HG03025 (cell line): ENCODE measurements around the gene SLC19A1.

Experiments
- ATAC-seq: cut with Tn5 transposase; IDR thresholded peaks from one replicate; pipeline ENCODE4 v1.9.1; 2021; ENCODE audit warnings: mild to moderate bottlenecking, moderate library complexity; ENCODE audit not compliant: unreplicated experiment, low FRiP score

Gene SLC19A1

GRCh38 chr21:45482899-45483821, 59.1 kb downstream of the SLC19A1 start:
- no peak for ATAC-seq

GRCh38 chr21:45481977-45482898, 60.0 kb downstream of the SLC19A1 start:
- no peak for ATAC-seq

- ATAC-seq: no peak
Observed at GRCh38 chr21:45481566-45481965, 60.7 kb downstream of the SLC19A1 start.

- no peak for ATAC-seq
Observed at GRCh38 chr21:45480701-45481500, 61.3 kb downstream of the SLC19A1 start.

GRCh38 chr21:45479691-45480675, 62.3 kb downstream of the SLC19A1 start:
- ATAC-seq: no peak

GRCh38 chr21:45478816-45479669, 63.2 kb downstream of the SLC19A1 start:
- ATAC-seq: no peak

GRCh38 chr21:45478115-45478801, 64.0 kb downstream of the SLC19A1 start:
- ATAC-seq: no peak

GRCh38 chr21:45477176-45478114, 64.8 kb downstream of the SLC19A1 start:
- no peak for ATAC-seq

- ATAC-seq: no peak
Observed at GRCh38 chr21:45476582-45476981, 65.7 kb downstream of the SLC19A1 start.

GRCh38 chr21:45475797-45476570, 66.3 kb downstream of the SLC19A1 start:
- no peak for ATAC-seq

GRCh38 chr21:45475004-45475685, 67.1 kb downstream of the SLC19A1 start:
- ATAC-seq: no peak

GRCh38 chr21:45474323-45474950, 67.8 kb downstream of the SLC19A1 start:
- no peak for ATAC-seq

- no peak for ATAC-seq
Observed at GRCh38 chr21:45473496-45474322, 68.5 kb downstream of the SLC19A1 start.
